ENCODE data around the gene TOM1. TPM values are rescaled to one million over a fixed set of nuclear protein-coding genes. Genes with fewer than 3 reads are reported as not detected.

The TOM1 gene
- total and polyA plus RNA-seq, 10 of the 15 experiments (the other 5 are each of a cell fraction or from before 2014, with no cell fraction given) = 2.2 to 64.6 (median 40.3) TPM

DNA sequence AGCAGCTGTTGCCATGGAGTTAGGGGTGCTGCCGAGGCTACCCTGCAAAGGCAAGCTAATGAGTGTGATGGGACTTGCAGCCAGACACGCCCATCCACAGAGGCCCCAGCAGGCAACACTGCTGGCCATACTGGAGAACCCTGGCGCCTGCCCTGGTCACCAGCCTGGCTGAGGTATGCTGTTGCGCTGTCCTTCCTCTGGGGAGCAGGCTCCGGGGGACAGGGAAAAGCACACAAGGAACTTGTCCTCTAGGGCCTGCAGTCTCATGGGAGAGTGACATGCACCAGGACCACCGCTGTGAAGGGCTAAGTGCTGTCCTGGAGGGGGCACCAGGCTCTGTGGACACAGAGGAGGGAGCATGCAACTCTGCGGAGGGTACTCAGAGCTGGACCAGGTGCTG is 35.8 kb downstream of the TOM1 start:
- H3K79me2 ChIP-seq (ENCODE audit: control insufficient read depth, insufficient read depth, low read length) = no peaks in the 10 kb centered on the region
- POLR2A ChIA-PET = no interaction called here
- H3K4me1 ChIP-seq (ENCODE audit: control insufficient read depth, insufficient read depth, low read length) = no peaks in the 10 kb centered on the region; the same call in 1 of the 2 replicates
- intact Hi-C loops (cut with micrococcal nuclease; ENCODE audit: unreplicated experiment) (no loop called here), in situ Hi-C loops (cut with MboI) (no loop called here)
- no peaks in the 10 kb centered on the region for H3K9me3 ChIP-seq (replicated peaks; ENCODE audit: control insufficient read depth, insufficient read depth, low read length)
- DNase-seq (ENCODE audit: low read depth, low spot score) (no peak), FAIRE-seq (no peak), ATAC-seq (no peak)
- SMC1A ChIA-PET (ENCODE audit: uncharacterized antibody, unreplicated experiment) = interaction anchor here (1.7 kb wide), 1 partner anchor 30 kb away, joined by 5 read pairs; no protein-coding TSS in a partner anchor
- CTCF ChIA-PET = interaction anchor here (0.5 to 1.5 kb wide), 2 partner anchors 9 to 50 kb away, joined by 3 to 4 read pairs; no protein-coding TSS in a partner anchor
- H3K9ac ChIP-seq (ENCODE audit: control insufficient read depth, insufficient read depth, low read length) = no peak overlapping the region
- H3K4me3 ChIP-seq = no peak overlapping the region
- H4K20me1 ChIP-seq (ENCODE audit: control insufficient read depth, insufficient read depth) = no peaks in the 10 kb centered on the region
- WGBS (ENCODE audit: insufficient coverage, insufficient replicate concordance, low lambda C conversion rate, missing lambda C conversion rate) = 76% methylated on average over 7 of the region's 7 CpGs
- no peak overlapping the region for H2AFZ ChIP-seq (ENCODE audit: control insufficient read depth, low read depth, low read length)
- no peak overlapping the region for H3K4me2 ChIP-seq (ENCODE audit: control insufficient read depth, insufficient read depth)
- RAD21 ChIA-PET (ENCODE audit: unreplicated experiment) = interaction anchor here (0.9 to 1.4 kb wide), 2 partner anchors 16 to 36 kb away, joined by 3 to 4 read pairs; partner anchors contain the start of gene TOM1
- no peak overlapping the region for H3K27ac ChIP-seq (ENCODE audit: control insufficient read depth, insufficient read depth)
- no TSS peak for BruUV-seq (replicated peaks)
- peaks cover 0 to 25% of the 10 kb centered on the region in 2 experiments; a peak in 2 of 4 replicates for H3K36me3 ChIP-seq (ENCODE audit: control insufficient read depth in 2 of 2, insufficient read depth in 2 of 2, low read length in 1 of 2)
- H3K27me3 ChIP-seq (replicated peaks in 1 of 2; ENCODE audit: control insufficient read depth in 2 of 2, insufficient read depth in 2 of 2, low read length in 1 of 2) = no peaks in the 10 kb centered on the region
- TF ChIP-seq NFYA (IDR thresholded peaks at IDR 0.05; ENCODE audit: borderline replicate concordance, low read depth, low read length) (no peak), RFX5 (IDR thresholded peaks at IDR 0.05; ENCODE audit: low read depth, low read length) (no peak), SUPT20H (IDR thresholded peaks at IDR 0.05; ENCODE audit: borderline replicate concordance, control insufficient read depth, low read depth, low read length) (no peak), BCL11A (IDR thresholded peaks at IDR 0.05; ENCODE audit: low read depth, low read length) (no peak), TCF7 (IDR thresholded peaks at IDR 0.05; ENCODE audit: borderline replicate concordance) (no peak), EGR1 (IDR thresholded peaks at IDR 0.05; ENCODE audit: borderline replicate concordance in 1 of 2, low read depth in 2 of 2, low read length in 2 of 2) (no peak), LARP7 (IDR thresholded peaks at IDR 0.05) (no peak), RB1 (IDR thresholded peaks at IDR 0.05; ENCODE audit: borderline replicate concordance) (no peak), RUNX3 (IDR thresholded peaks at IDR 0.05; ENCODE audit: low read length) (no peak), NFIC (IDR thresholded peaks at IDR 0.05; ENCODE audit: low read depth, low read length) (no peak)
- TF ChIP-seq, protein P1, sequence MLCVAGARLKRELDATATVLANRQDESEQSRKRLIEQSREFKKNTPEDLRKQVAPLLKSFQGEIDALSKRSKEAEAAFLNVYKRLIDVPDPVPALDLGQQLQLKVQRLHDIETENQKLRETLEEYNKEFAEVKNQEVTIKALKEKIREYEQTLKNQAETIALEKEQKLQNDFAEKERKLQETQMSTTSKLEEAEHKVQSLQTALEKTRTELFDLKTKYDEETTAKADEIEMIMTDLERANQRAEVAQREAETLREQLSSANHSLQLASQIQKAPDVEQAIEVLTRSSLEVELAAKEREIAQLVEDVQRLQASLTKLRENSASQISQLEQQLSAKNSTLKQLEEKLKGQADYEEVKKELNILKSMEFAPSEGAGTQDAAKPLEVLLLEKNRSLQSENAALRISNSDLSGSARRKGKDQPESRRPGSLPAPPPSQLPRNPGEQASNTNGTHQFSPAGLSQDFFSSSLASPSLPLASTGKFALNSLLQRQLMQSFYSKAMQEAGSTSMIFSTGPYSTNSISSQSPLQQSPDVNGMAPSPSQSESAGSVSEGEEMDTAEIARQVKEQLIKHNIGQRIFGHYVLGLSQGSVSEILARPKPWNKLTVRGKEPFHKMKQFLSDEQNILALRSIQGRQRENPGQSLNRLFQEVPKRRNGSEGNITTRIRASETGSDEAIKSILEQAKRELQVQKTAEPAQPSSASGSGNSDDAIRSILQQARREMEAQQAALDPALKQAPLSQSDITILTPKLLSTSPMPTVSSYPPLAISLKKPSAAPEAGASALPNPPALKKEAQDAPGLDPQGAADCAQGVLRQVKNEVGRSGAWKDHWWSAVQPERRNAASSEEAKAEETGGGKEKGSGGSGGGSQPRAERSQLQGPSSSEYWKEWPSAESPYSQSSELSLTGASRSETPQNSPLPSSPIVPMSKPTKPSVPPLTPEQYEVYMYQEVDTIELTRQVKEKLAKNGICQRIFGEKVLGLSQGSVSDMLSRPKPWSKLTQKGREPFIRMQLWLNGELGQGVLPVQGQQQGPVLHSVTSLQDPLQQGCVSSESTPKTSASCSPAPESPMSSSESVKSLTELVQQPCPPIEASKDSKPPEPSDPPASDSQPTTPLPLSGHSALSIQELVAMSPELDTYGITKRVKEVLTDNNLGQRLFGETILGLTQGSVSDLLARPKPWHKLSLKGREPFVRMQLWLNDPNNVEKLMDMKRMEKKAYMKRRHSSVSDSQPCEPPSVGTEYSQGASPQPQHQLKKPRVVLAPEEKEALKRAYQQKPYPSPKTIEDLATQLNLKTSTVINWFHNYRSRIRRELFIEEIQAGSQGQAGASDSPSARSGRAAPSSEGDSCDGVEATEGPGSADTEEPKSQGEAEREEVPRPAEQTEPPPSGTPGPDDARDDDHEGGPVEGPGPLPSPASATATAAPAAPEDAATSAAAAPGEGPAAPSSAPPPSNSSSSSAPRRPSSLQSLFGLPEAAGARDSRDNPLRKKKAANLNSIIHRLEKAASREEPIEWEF (IDR thresholded peaks at IDR 0.05; ENCODE audit: insufficient replicate concordance, low read depth, low read length) = no peak
- TF ChIP-seq, protein P2, sequence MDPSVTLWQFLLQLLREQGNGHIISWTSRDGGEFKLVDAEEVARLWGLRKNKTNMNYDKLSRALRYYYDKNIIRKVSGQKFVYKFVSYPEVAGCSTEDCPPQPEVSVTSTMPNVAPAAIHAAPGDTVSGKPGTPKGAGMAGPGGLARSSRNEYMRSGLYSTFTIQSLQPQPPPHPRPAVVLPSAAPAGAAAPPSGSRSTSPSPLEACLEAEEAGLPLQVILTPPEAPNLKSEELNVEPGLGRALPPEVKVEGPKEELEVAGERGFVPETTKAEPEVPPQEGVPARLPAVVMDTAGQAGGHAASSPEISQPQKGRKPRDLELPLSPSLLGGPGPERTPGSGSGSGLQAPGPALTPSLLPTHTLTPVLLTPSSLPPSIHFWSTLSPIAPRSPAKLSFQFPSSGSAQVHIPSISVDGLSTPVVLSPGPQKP (IDR thresholded peaks at IDR 0.05; ENCODE audit: low read depth, low read length) = no peak
- TF ChIP-seq, protein P3, sequence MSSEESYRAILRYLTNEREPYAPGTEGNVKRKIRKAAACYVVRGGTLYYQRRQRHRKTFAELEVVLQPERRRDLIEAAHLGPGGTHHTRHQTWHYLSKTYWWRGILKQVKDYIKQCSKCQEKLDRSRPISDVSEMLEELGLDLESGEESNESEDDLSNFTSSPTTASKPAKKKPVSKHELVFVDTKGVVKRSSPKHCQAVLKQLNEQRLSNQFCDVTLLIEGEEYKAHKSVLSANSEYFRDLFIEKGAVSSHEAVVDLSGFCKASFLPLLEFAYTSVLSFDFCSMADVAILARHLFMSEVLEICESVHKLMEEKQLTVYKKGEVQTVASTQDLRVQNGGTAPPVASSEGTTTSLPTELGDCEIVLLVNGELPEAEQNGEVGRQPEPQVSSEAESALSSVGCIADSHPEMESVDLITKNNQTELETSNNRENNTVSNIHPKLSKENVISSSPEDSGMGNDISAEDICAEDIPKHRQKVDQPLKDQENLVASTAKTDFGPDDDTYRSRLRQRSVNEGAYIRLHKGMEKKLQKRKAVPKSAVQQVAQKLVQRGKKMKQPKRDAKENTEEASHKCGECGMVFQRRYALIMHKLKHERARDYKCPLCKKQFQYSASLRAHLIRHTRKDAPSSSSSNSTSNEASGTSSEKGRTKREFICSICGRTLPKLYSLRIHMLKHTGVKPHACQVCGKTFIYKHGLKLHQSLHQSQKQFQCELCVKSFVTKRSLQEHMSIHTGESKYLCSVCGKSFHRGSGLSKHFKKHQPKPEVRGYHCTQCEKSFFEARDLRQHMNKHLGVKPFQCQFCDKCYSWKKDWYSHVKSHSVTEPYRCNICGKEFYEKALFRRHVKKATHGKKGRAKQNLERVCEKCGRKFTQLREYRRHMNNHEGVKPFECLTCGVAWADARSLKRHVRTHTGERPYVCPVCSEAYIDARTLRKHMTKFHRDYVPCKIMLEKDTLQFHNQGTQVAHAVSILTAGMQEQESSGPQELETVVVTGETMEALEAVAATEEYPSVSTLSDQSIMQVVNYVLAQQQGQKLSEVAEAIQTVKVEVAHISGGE (CRISPR knock-in tag; IDR thresholded peaks at IDR 0.05) = no peak
- TF ChIP-seq, protein P4, sequence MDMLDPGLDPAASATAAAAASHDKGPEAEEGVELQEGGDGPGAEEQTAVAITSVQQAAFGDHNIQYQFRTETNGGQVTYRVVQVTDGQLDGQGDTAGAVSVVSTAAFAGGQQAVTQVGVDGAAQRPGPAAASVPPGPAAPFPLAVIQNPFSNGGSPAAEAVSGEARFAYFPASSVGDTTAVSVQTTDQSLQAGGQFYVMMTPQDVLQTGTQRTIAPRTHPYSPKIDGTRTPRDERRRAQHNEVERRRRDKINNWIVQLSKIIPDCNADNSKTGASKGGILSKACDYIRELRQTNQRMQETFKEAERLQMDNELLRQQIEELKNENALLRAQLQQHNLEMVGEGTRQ (IDR thresholded peaks at IDR 0.05; ENCODE audit: borderline replicate concordance, low read depth, low read length) = no peak

All from GM12878 (cell line).